ENCODE data around the gene FPR3. TPM values are rescaled to one million over a fixed set of nuclear protein-coding genes. Genes with fewer than 3 reads are reported as not detected.

Gene FPR3
- total and polyA plus RNA-seq, 2 experiments from 2014 or later: not detected

DNA sequence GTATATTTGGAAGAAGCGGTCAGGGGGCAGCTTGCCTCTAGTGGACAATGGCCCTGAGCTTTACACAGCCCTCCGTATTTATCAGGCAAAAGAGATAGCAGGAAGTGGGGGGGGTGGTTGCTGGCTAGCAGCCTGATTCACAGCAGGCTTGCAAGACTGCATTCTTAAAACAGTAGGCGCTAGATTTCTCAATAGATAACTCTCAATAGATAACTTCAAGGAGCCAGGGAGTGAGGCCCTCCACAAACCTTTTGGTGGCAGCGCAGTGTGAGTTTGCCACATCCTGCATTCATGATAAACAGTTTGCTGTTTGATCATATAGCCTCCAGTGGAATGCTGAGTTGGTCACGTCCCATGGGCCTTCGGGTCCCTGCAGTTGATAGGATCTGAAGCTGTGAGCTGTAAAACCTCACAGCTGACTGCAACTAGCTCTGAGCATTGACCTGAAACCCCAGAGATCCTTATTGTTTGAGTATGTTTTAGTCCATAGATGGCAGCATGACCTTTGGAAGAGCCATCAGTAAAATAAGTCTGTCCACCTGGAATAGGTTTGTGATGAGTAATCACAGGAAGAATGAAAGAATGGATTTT lies 12.2 kb downstream of the FPR3 start:
- Histone ChIP-seq H3K27ac (ENCODE audit: low read depth) (peak overlapping the region; percentile 65; the same call in 1 of the 2 replicates), H3K4me3 (no peak overlapping the region), H2AFZ (no peak overlapping the region), H3K9me2 (ENCODE audit: insufficient read depth) (peaks cover 6% of the 10 kb centered on the region), H3K27me3 (ENCODE audit: insufficient read depth) (no peaks in the 10 kb centered on the region), H3F3A (replicated peaks; ENCODE audit: low read depth) (no peaks in the 10 kb centered on the region), H3K4me2 (peak overlapping the region; percentile 28; the same call in 1 of the 2 replicates), H4K20me1 (replicated peaks; ENCODE audit: insufficient read depth) (no peaks in the 10 kb centered on the region), H3K79me2 (replicated peaks; ENCODE audit: insufficient read depth) (no peaks in the 10 kb centered on the region), H3K4me1 (ENCODE audit: insufficient read depth) (peaks cover 5% of the 10 kb centered on the region), H3K36me3 (ENCODE audit: insufficient read depth) (no peaks in the 10 kb centered on the region)
- Mint-ChIP-seq H3K4me1 (no peaks in the 10 kb centered on the region), H3K4me3 (no peak overlapping the region), H3K9me3 (peaks cover 75% of the 10 kb centered on the region), H3K27ac (no peak overlapping the region), H3K36me3 (ENCODE audit: low read depth) (peaks cover 64% of the 10 kb centered on the region), H3K27me3 (ENCODE audit: insufficient read depth, low read depth, poor library complexity) (no peaks in the 10 kb centered on the region)
- peak; percentile 83 for DNase-seq (ENCODE audit: low spot score)
- peak; percentile 67 for ATAC-seq
- TF ChIP-seq ZNF331 (CRISPR knock-in tag; IDR thresholded peaks at IDR 0.05; ENCODE audit: low read depth): no peak
- TF ChIP-seq, protein P1, sequence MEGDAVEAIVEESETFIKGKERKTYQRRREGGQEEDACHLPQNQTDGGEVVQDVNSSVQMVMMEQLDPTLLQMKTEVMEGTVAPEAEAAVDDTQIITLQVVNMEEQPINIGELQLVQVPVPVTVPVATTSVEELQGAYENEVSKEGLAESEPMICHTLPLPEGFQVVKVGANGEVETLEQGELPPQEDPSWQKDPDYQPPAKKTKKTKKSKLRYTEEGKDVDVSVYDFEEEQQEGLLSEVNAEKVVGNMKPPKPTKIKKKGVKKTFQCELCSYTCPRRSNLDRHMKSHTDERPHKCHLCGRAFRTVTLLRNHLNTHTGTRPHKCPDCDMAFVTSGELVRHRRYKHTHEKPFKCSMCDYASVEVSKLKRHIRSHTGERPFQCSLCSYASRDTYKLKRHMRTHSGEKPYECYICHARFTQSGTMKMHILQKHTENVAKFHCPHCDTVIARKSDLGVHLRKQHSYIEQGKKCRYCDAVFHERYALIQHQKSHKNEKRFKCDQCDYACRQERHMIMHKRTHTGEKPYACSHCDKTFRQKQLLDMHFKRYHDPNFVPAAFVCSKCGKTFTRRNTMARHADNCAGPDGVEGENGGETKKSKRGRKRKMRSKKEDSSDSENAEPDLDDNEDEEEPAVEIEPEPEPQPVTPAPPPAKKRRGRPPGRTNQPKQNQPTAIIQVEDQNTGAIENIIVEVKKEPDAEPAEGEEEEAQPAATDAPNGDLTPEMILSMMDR (conservative IDR thresholded peaks at IDR 0.05; ENCODE audit: low read depth in 2 of 2): peak in 1 of 2 experiments; percentile 33; a peak in 3 of 4 replicates
- TF ChIP-seq, protein P2, sequence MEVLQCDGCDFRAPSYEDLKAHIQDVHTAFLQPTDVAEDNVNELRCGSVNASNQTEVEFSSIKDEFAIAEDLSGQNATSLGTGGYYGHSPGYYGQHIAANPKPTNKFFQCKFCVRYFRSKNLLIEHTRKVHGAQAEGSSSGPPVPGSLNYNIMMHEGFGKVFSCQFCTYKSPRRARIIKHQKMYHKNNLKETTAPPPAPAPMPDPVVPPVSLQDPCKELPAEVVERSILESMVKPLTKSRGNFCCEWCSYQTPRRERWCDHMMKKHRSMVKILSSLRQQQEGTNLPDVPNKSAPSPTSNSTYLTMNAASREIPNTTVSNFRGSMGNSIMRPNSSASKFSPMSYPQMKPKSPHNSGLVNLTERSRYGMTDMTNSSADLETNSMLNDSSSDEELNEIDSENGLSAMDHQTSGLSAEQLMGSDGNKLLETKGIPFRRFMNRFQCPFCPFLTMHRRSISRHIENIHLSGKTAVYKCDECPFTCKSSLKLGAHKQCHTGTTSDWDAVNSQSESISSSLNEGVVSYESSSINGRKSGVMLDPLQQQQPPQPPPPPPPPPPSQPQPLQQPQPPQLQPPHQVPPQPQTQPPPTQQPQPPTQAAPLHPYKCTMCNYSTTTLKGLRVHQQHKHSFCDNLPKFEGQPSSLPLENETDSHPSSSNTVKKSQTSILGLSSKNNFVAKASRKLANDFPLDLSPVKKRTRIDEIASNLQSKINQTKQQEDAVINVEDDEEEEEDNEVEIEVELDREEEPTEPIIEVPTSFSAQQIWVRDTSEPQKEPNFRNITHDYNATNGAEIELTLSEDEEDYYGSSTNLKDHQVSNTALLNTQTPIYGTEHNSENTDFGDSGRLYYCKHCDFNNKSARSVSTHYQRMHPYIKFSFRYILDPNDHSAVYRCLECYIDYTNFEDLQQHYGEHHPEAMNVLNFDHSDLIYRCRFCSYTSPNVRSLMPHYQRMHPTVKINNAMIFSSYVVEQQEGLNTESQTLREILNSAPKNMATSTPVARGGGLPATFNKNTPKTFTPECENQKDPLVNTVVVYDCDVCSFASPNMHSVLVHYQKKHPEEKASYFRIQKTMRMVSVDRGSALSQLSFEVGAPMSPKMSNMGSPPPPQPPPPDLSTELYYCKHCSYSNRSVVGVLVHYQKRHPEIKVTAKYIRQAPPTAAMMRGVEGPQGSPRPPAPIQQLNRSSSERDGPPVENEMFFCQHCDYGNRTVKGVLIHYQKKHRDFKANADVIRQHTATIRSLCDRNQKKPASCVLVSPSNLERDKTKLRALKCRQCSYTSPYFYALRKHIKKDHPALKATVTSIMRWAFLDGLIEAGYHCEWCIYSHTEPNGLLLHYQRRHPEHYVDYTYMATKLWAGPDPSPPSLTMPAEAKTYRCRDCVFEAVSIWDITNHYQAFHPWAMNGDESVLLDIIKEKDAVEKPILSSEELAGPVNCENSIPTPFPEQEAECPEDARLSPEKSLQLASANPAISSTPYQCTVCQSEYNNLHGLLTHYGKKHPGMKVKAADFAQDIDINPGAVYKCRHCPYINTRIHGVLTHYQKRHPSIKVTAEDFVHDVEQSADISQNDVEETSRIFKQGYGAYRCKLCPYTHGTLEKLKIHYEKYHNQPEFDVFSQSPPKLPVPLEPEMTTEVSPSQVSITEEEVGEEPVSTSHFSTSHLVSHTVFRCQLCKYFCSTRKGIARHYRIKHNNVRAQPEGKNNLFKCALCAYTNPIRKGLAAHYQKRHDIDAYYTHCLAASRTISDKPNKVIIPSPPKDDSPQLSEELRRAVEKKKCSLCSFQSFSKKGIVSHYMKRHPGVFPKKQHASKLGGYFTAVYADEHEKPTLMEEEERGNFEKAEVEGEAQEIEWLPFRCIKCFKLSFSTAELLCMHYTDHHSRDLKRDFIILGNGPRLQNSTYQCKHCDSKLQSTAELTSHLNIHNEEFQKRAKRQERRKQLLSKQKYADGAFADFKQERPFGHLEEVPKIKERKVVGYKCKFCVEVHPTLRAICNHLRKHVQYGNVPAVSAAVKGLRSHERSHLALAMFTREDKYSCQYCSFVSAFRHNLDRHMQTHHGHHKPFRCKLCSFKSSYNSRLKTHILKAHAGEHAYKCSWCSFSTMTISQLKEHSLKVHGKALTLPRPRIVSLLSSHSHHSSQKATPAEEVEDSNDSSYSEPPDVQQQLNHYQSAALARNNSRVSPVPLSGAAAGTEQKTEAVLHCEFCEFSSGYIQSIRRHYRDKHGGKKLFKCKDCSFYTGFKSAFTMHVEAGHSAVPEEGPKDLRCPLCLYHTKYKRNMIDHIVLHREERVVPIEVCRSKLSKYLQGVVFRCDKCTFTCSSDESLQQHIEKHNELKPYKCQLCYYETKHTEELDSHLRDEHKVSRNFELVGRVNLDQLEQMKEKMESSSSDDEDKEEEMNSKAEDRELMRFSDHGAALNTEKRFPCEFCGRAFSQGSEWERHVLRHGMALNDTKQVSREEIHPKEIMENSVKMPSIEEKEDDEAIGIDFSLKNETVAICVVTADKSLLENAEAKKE (CRISPR knock-in tag; IDR thresholded peaks at IDR 0.05): no peak

All from GM23338 (cell line).